Measurements from ENCODE around the gene RPS6KB1.

RPS6KB1 gene

GRCh38 chr17:59876107-59876506 is 16.8 kb upstream of the RPS6KB1 start:
- Histone ChIP-seq H3K4me3 (ENCODE audit: low read length) (no peak overlapping the region), H3K9ac (ENCODE audit: low read depth, low read length) (no peak overlapping the region), H3K27me3 (ENCODE audit: insufficient read depth, low read length) (no peaks in the 10 kb centered on the region), H3K9me3 (ENCODE audit: insufficient read depth, low read depth, low read length) (no peaks in the 10 kb centered on the region), H3K4me1 (ENCODE audit: insufficient read depth, low read length) (no peaks in the 10 kb centered on the region), H3K27ac (ENCODE audit: low read length) (no peak overlapping the region), H3K36me3 (ENCODE audit: insufficient read depth, low read depth, low read length) (peaks cover 52% of the 10 kb centered on the region)

GRCh38 chr17:59877965-59878364 is 15.0 kb upstream of the RPS6KB1 start:
- H3K27me3 ChIP-seq (ENCODE audit: insufficient read depth, low read length) = no peaks in the 10 kb centered on the region
- no peaks in the 10 kb centered on the region for H3K9me3 ChIP-seq (ENCODE audit: insufficient read depth, low read depth, low read length)
- no peak overlapping the region for H3K9ac ChIP-seq (ENCODE audit: low read depth, low read length)
- no peak overlapping the region for H3K27ac ChIP-seq (ENCODE audit: low read length)
- no peaks in the 10 kb centered on the region for H3K4me1 ChIP-seq (ENCODE audit: insufficient read depth, low read length)
- peaks cover 51% of the 10 kb centered on the region for H3K36me3 ChIP-seq (ENCODE audit: insufficient read depth, low read depth, low read length)
- no peak overlapping the region for H3K4me3 ChIP-seq (ENCODE audit: low read length)

GRCh38 chr17:59878624-59879023 is 14.3 kb upstream of the RPS6KB1 start:
- H3K27me3 ChIP-seq (ENCODE audit: insufficient read depth, low read length) = no peaks in the 10 kb centered on the region
- H3K4me1 ChIP-seq (ENCODE audit: insufficient read depth, low read length) = no peaks in the 10 kb centered on the region
- no peaks in the 10 kb centered on the region for H3K9me3 ChIP-seq (ENCODE audit: insufficient read depth, low read depth, low read length)
- peaks cover 54% of the 10 kb centered on the region for H3K36me3 ChIP-seq (ENCODE audit: insufficient read depth, low read depth, low read length)
- H3K4me3 ChIP-seq (ENCODE audit: low read length) = no peak overlapping the region
- H3K9ac ChIP-seq (ENCODE audit: low read depth, low read length) = no peak overlapping the region
- H3K27ac ChIP-seq (ENCODE audit: low read length) = no peak overlapping the region

GRCh38 chr17:59884861-59885260 is 8.1 kb upstream of the RPS6KB1 start:
- no peak overlapping the region for H3K4me3 ChIP-seq (ENCODE audit: low read length)
- no peak overlapping the region for H3K9ac ChIP-seq (ENCODE audit: low read depth, low read length)
- no peaks in the 10 kb centered on the region for H3K27me3 ChIP-seq (ENCODE audit: insufficient read depth, low read length)
- H3K4me1 ChIP-seq (ENCODE audit: insufficient read depth, low read length) = no peaks in the 10 kb centered on the region
- H3K27ac ChIP-seq (ENCODE audit: low read length) = no peak overlapping the region
- H3K9me3 ChIP-seq (ENCODE audit: insufficient read depth, low read depth, low read length) = no peaks in the 10 kb centered on the region
- H3K36me3 ChIP-seq (ENCODE audit: insufficient read depth, low read depth, low read length) = peaks cover 41% of the 10 kb centered on the region

GRCh38 chr17:59888145-59888750 is 4.7 kb upstream of the RPS6KB1 start:
- no peak overlapping the region for H3K4me3 ChIP-seq (ENCODE audit: low read length)
- H3K27ac ChIP-seq (ENCODE audit: low read length) = no peak overlapping the region
- H3K9me3 ChIP-seq (ENCODE audit: insufficient read depth, low read depth, low read length) = no peaks in the 10 kb centered on the region
- H3K9ac ChIP-seq (ENCODE audit: low read depth, low read length) = no peak overlapping the region
- H3K4me1 ChIP-seq (ENCODE audit: insufficient read depth, low read length) = no peaks in the 10 kb centered on the region
- H3K36me3 ChIP-seq (ENCODE audit: insufficient read depth, low read depth, low read length) = peaks cover 38% of the 10 kb centered on the region
- no peaks in the 10 kb centered on the region for H3K27me3 ChIP-seq (ENCODE audit: insufficient read depth, low read length)

GRCh38 chr17:59890720-59891119 is 2.2 kb upstream of the RPS6KB1 start:
- no peak overlapping the region for H3K27ac ChIP-seq (ENCODE audit: low read length)
- no peaks in the 10 kb centered on the region for H3K27me3 ChIP-seq (ENCODE audit: insufficient read depth, low read length)
- H3K4me1 ChIP-seq (ENCODE audit: insufficient read depth, low read length) = 0 out of 2 replicates have a peak, but pooled peaks cover 6% of the 10 kb centered on the region
- H3K9ac ChIP-seq (ENCODE audit: low read depth, low read length) = no peak overlapping the region
- no peak overlapping the region for H3K4me3 ChIP-seq (ENCODE audit: low read length)
- peaks cover 19% of the 10 kb centered on the region for H3K36me3 ChIP-seq (ENCODE audit: insufficient read depth, low read depth, low read length)
- no peaks in the 10 kb centered on the region for H3K9me3 ChIP-seq (ENCODE audit: insufficient read depth, low read depth, low read length)

- 0 out of 2 replicates have a peak, but pooled peaks cover 6% of the 10 kb centered on the region for H3K4me1 ChIP-seq (ENCODE audit: insufficient read depth, low read length)
- peak overlapping the region; percentile 89 for H3K4me3 ChIP-seq (ENCODE audit: low read length)
- no peaks in the 10 kb centered on the region for H3K27me3 ChIP-seq (ENCODE audit: insufficient read depth, low read length)
- H3K36me3 ChIP-seq (ENCODE audit: insufficient read depth, low read depth, low read length) = peaks cover 13% of the 10 kb centered on the region
- H3K27ac ChIP-seq (ENCODE audit: low read length) = no peak overlapping the region
- peak overlapping the region; percentile 76; the same call in 1 of the 2 replicates for H3K9ac ChIP-seq (ENCODE audit: low read depth, low read length)
- no peaks in the 10 kb centered on the region for H3K9me3 ChIP-seq (ENCODE audit: insufficient read depth, low read depth, low read length)
Observed at GRCh38 chr17:59892251-59892923, 534 bp upstream of the RPS6KB1 start.

- Histone ChIP-seq H3K9me3 (ENCODE audit: insufficient read depth, low read depth, low read length) (no peaks in the 10 kb centered on the region), H3K27me3 (ENCODE audit: insufficient read depth, low read length) (no peaks in the 10 kb centered on the region)
Observed at GRCh38 chr17:59893676-59894100, 767 bp downstream of the RPS6KB1 start.

GRCh38 chr17:59897090-59897489 is 4.2 kb downstream of the RPS6KB1 start:
- Histone ChIP-seq H3K4me3 (ENCODE audit: low read length) (no peak overlapping the region), H3K9ac (ENCODE audit: low read depth, low read length) (no peak overlapping the region)

More at GRCh38 chr17:59893676-59894100, 767 bp downstream of the RPS6KB1 start:
- H3K4me1 ChIP-seq (ENCODE audit: insufficient read depth, low read length) = 0 out of 2 replicates have a peak, but pooled peaks cover 6% of the 10 kb centered on the region
- peak overlapping the region; percentile 89 for H3K4me3 ChIP-seq (ENCODE audit: low read length)
- peaks cover 8% of the 10 kb centered on the region for H3K36me3 ChIP-seq (ENCODE audit: insufficient read depth, low read depth, low read length)
- no peak overlapping the region for H3K27ac ChIP-seq (ENCODE audit: low read length)
- H3K9ac ChIP-seq (ENCODE audit: low read depth, low read length) = peak overlapping the region; percentile 76; the same call in 1 of the 2 replicates

GRCh38 chr17:59899099-59899498 is 6.2 kb downstream of the RPS6KB1 start:
- Histone ChIP-seq H3K9ac (ENCODE audit: low read depth, low read length) (no peak overlapping the region), H3K4me3 (ENCODE audit: low read length) (no peak overlapping the region), H3K9me3 (ENCODE audit: insufficient read depth, low read depth, low read length) (no peaks in the 10 kb centered on the region), H3K36me3 (ENCODE audit: insufficient read depth, low read depth, low read length) (no peaks in the 10 kb centered on the region), H3K27me3 (ENCODE audit: insufficient read depth, low read length) (no peaks in the 10 kb centered on the region), H3K4me1 (ENCODE audit: insufficient read depth, low read length) (0 out of 2 replicates have a peak, but pooled peaks cover 3% of the 10 kb centered on the region), H3K27ac (ENCODE audit: low read length) (no peak overlapping the region)

More at GRCh38 chr17:59897090-59897489, 4.2 kb downstream of the RPS6KB1 start:
- Histone ChIP-seq H3K9me3 (ENCODE audit: insufficient read depth, low read depth, low read length) (no peaks in the 10 kb centered on the region), H3K27me3 (ENCODE audit: insufficient read depth, low read length) (no peaks in the 10 kb centered on the region), H3K36me3 (ENCODE audit: insufficient read depth, low read depth, low read length) (no peaks in the 10 kb centered on the region), H3K27ac (ENCODE audit: low read length) (no peak overlapping the region), H3K4me1 (ENCODE audit: insufficient read depth, low read length) (0 out of 2 replicates have a peak, but pooled peaks cover 6% of the 10 kb centered on the region)

GRCh38 chr17:59901604-59902003 is 8.7 kb downstream of the RPS6KB1 start:
- no peak overlapping the region for H3K9ac ChIP-seq (ENCODE audit: low read depth, low read length)
- H3K4me3 ChIP-seq (ENCODE audit: low read length) = no peak overlapping the region
- no peaks in the 10 kb centered on the region for H3K9me3 ChIP-seq (ENCODE audit: insufficient read depth, low read depth, low read length)
- no peaks in the 10 kb centered on the region for H3K36me3 ChIP-seq (ENCODE audit: insufficient read depth, low read depth, low read length)
- no peaks in the 10 kb centered on the region for H3K27me3 ChIP-seq (ENCODE audit: insufficient read depth, low read length)
- H3K27ac ChIP-seq (ENCODE audit: low read length) = no peak overlapping the region
- H3K4me1 ChIP-seq (ENCODE audit: insufficient read depth, low read length) = no peaks in the 10 kb centered on the region

- Histone ChIP-seq H3K4me1 (ENCODE audit: insufficient read depth, low read length) (no peaks in the 10 kb centered on the region), H3K9me3 (ENCODE audit: insufficient read depth, low read depth, low read length) (no peaks in the 10 kb centered on the region), H3K27ac (ENCODE audit: low read length) (no peak overlapping the region), H3K9ac (ENCODE audit: low read depth, low read length) (no peak overlapping the region), H3K4me3 (ENCODE audit: low read length) (no peak overlapping the region), H3K36me3 (ENCODE audit: insufficient read depth, low read depth, low read length) (no peaks in the 10 kb centered on the region), H3K27me3 (ENCODE audit: insufficient read depth, low read length) (no peaks in the 10 kb centered on the region)
Observed at GRCh38 chr17:59903455-59903854, 10.5 kb downstream of the RPS6KB1 start.

Data from iPS-20b (cell line).